ENCODE measurements around the gene SLC30A7. TPM values are rescaled to one million over a fixed set of nuclear protein-coding genes. Genes with fewer than 3 reads are reported as not detected.

Gene SLC30A7
- total RNA-seq, 2 donors from 2014 or later: 26.3 to 34.5 TPM

Other genes with a start within 250 kb of the SLC30A7 start
- not detected for gene VCAM1, start 176.3 kb upstream of the SLC30A7 start, total RNA-seq
- 1 to 10 TPM in 1 of 2 donors, under 1 TPM in 1; 0.85 to 1.4 TPM for gene EXTL2, start 1.2 kb upstream of the SLC30A7 start, total RNA-seq
- gene DPH5, start 129.7 kb downstream of the SLC30A7 start, total RNA-seq: 10 to 100 TPM; 28.8 to 29.5 TPM

Measured in T-helper 17 cell (primary cell).